ENCODE measurements around the gene LTBP4. TPM values are rescaled to one million over a fixed set of nuclear protein-coding genes. Genes with fewer than 3 reads are reported as not detected.

Gene LTBP4
- total RNA-seq, 4 donors from 2014 or later = 199 to 369 (median 320) TPM

- TF ChIP-seq EP300 (IDR thresholded peaks at IDR 0.05) = no peak
- no peak for TF ChIP-seq POLR2A (IDR thresholded peaks at IDR 0.05)
- TF ChIP-seq CTCF (IDR thresholded peaks at IDR 0.05) = no peak
- no peak for TF ChIP-seq POLR2AphosphoS5 (IDR thresholded peaks at IDR 0.05)
- H3K4me1 ChIP-seq = peaks cover 0 to 22% (median 12%) of the 10 kb centered on the region in 3 donors
- WGBS, 2 donors (ENCODE audit: low coverage in 1 of 2) = 62 to 79% methylated on average over 2 to 6 of the region's 14 CpGs
- H3K36me3 ChIP-seq = no peaks in the 10 kb centered on the region
- no peak overlapping the region for H3K4me3 ChIP-seq
- no peak for ATAC-seq
- H3K27ac ChIP-seq = no peak overlapping the region
- H3K9me3 ChIP-seq = no peaks in the 10 kb centered on the region
- H3K27me3 ChIP-seq = peaks cover 59% of the 10 kb centered on the region
Observed at GRCh38 chr19:40565910-40566495, 35.2 kb upstream of the LTBP4 start.

- Histone ChIP-seq H3K27me3 (peaks cover 50% of the 10 kb centered on the region), H3K27ac (no peak overlapping the region)
- no peak for ATAC-seq
Observed at GRCh38 chr19:40567040-40567749, 34.0 kb upstream of the LTBP4 start.

GRCh38 chr19:40567750-40568494 lies 33.2 kb upstream of the LTBP4 start:
- H3K4me1 ChIP-seq = peaks cover 0 to 22% (median 12%) of the 10 kb centered on the region in 3 donors
- TF ChIP-seq POLR2A (IDR thresholded peaks at IDR 0.05) (no peak), EP300 (IDR thresholded peaks at IDR 0.05) (no peak)
- peaks cover 50% of the 10 kb centered on the region for H3K27me3 ChIP-seq
- no peaks in the 10 kb centered on the region for H3K36me3 ChIP-seq
- WGBS, 2 donors (ENCODE audit: low coverage in 1 of 2) = 20 to 23% methylated on average over 1 to 9 of the region's 70 CpGs
- no peaks in the 10 kb centered on the region for H3K9me3 ChIP-seq
- ATAC-seq = no peak
- H3K27ac ChIP-seq = no peak overlapping the region
- H3K4me3 ChIP-seq = peak overlapping the region in 1 of 2 donors; percentile 43

More at GRCh38 chr19:40567040-40567749, 34.0 kb upstream of the LTBP4 start:
- TF ChIP-seq EP300 (IDR thresholded peaks at IDR 0.05) = no peak
- no peak for TF ChIP-seq POLR2AphosphoS5 (IDR thresholded peaks at IDR 0.05)
- no peak for TF ChIP-seq CTCF (IDR thresholded peaks at IDR 0.05)
- no peak for TF ChIP-seq POLR2A (IDR thresholded peaks at IDR 0.05)
- no peaks in the 10 kb centered on the region for H3K36me3 ChIP-seq
- H3K4me3 ChIP-seq = peak overlapping the region in 1 of 2 donors; percentile 43
- peaks cover 0 to 22% (median 12%) of the 10 kb centered on the region in 3 donors for H3K4me1 ChIP-seq
- 39 to 52% methylated on average over 9 to 11 of the region's 20 CpGs for WGBS, 2 donors (ENCODE audit: low coverage in 1 of 2)
- no peaks in the 10 kb centered on the region for H3K9me3 ChIP-seq

- Histone ChIP-seq H3K9me3 (no peaks in the 10 kb centered on the region), H3K27ac (peak overlapping the region in 3 of 4 donors; percentile 70 to 79 (median 77)), H3K4me1 (peaks cover 0 to 22% (median 12%) of the 10 kb centered on the region in 3 donors), H3K27me3 (peaks cover 33% of the 10 kb centered on the region), H3K4me3 (peak overlapping the region; percentile 17 to 47), H3K36me3 (no peaks in the 10 kb centered on the region)
- ATAC-seq = peak; percentile 94
- 0% methylated on average over 5 of the region's 53 CpGs for WGBS, 2 donors (ENCODE audit: low coverage in 1 of 2)
- TF ChIP-seq POLR2A (IDR thresholded peaks at IDR 0.05) (peak; percentile 24 to 41), EP300 (IDR thresholded peaks at IDR 0.05) (no peak), CTCF (IDR thresholded peaks at IDR 0.05) (peak in 2 of 4 experiments; percentile 29 to 35)
Observed at GRCh38 chr19:40570313-40571004, 30.7 kb upstream of the LTBP4 start.

- peaks cover 0 to 26% (median 12%) of the 10 kb centered on the region in 3 donors for H3K4me1 ChIP-seq
- no peaks in the 10 kb centered on the region for H3K9me3 ChIP-seq
- H3K36me3 ChIP-seq = no peaks in the 10 kb centered on the region
- peaks cover 28% of the 10 kb centered on the region for H3K27me3 ChIP-seq
- WGBS, 2 donors (ENCODE audit: low coverage in 1 of 2) = 17 to 26% methylated on average over 2 to 3 of the region's 3 CpGs
- no peak for TF ChIP-seq POLR2A (IDR thresholded peaks at IDR 0.05)
- no peak for TF ChIP-seq CTCF (IDR thresholded peaks at IDR 0.05)
- H3K4me3 ChIP-seq = peak overlapping the region in 1 of 2 donors; percentile 47
- H3K27ac ChIP-seq = peak overlapping the region in 3 of 4 donors; percentile 70 to 79 (median 77)
- ATAC-seq = no peak
Observed at GRCh38 chr19:40571005-40571318, 30.2 kb upstream of the LTBP4 start.

Data from gastroesophageal sphincter (tissue), 4 donors.